CD4-positive, alpha-beta T cell treated with Interleukin-4 for 4 hours (primary cell): ENCODE data around the gene DPH1.

Experiments used
- DNase-seq: peaks from one replicate; pipeline ENCODE4 v3.0.0-alpha.2; 2020

Gene DPH1

GRCh38 chr17:2051061-2051932 lies 21.3 kb downstream of the DPH1 start:
- DNase-seq, result no peak

- DNase-seq, result no peak
Observed at GRCh38 chr17:2051933-2052559, 22.1 kb downstream of the DPH1 start.

GRCh38 chr17:2053380-2054261 lies 23.7 kb downstream of the DPH1 start:
- peak; percentile 79 for DNase-seq

GRCh38 chr17:2054262-2054511 lies 24.2 kb downstream of the DPH1 start:
- DNase-seq, result no peak

- DNase-seq, result peak; percentile 66
Observed at GRCh38 chr17:2054512-2055291, 24.7 kb downstream of the DPH1 start, which contains the start of gene HIC1. HIC1 (plus strand) TSS chr17:2055103; CDS start chr17:2056691, 1,588 bp downstream.

GRCh38 chr17:2055292-2056205 lies 25.6 kb downstream of the DPH1 start:
- no peak for DNase-seq

- peak; percentile 51 for DNase-seq
Observed at GRCh38 chr17:2056206-2057174, 26.5 kb downstream of the DPH1 start.

GRCh38 chr17:2057175-2057759 lies 27.3 kb downstream of the DPH1 start:
- no peak for DNase-seq

- DNase-seq, result no peak
Observed at GRCh38 chr17:2057760-2058585, 28.0 kb downstream of the DPH1 start.

GRCh38 chr17:2058586-2059546 lies 28.9 kb downstream of the DPH1 start:
- peak; percentile 34 for DNase-seq

- no peak for DNase-seq
Observed at GRCh38 chr17:2059547-2060384, 29.8 kb downstream of the DPH1 start.

GRCh38 chr17:2060385-2060658 lies 30.4 kb downstream of the DPH1 start:
- no peak for DNase-seq

GRCh38 chr17:2060681-2061440 lies 30.9 kb downstream of the DPH1 start:
- no peak for DNase-seq

GRCh38 chr17:2061441-2061958 lies 31.5 kb downstream of the DPH1 start:
- no peak for DNase-seq

GRCh38 chr17:2062571-2063183 lies 32.7 kb downstream of the DPH1 start:
- DNase-seq, result no peak
